Heart right ventricle (tissue), 16 donors: ENCODE results near the gene CYP24A1. TPM values are rescaled to one million over a fixed set of nuclear protein-coding genes. Genes with fewer than 3 reads are reported as not detected.

Experiments used
- ATAC-seq, 8 donors: fragments of 200-7000 bp; cut with Tn5 transposase; one replicate each; pipeline ENCODE4 v1.9.1; 2020; ENCODE audit warnings: mild to moderate bottlenecking in 8 of 8, moderate library complexity in 8 of 8, moderate number of reproducible peaks in 1 of 8
- DNase-seq, 2 donors: peaks; one replicate each; pipeline ENCODE4 v3.0.0-alpha.2; 2020
- H3K27ac ChIP-seq, 10 donors: fragments of 200-600 bp; sonication (generic) in 2 of 10; one replicate each; pipeline versions ENCODE4 v1.5.0 to v1.8.0; 2020 to 2022; ENCODE audit warnings: mild to moderate bottlenecking in 3 of 10
- H3K27me3 ChIP-seq, 7 donors: fragments of 200-600 bp; one replicate each; pipeline ENCODE4 v1.8.0; 2021 to 2022; ENCODE audit warnings: mild to moderate bottlenecking in 2 of 7
- H3K36me3 ChIP-seq, 9 donors: fragments of 200-600 bp; sonication (generic) in 1 of 9; one replicate each; pipeline versions ENCODE4 v1.5.0 to v1.8.0; 2020 to 2022; ENCODE audit warnings: mild to moderate bottlenecking in 2 of 9
- H3K4me1 ChIP-seq, 9 donors: fragments of 200-600 bp; sonication (generic) in 1 of 9; one replicate each; pipeline versions ENCODE4 v1.5.0 to v1.8.0; 2020 to 2022; ENCODE audit warnings: mild to moderate bottlenecking in 4 of 9
- H3K4me3 ChIP-seq, 10 donors: fragments of 200-600 bp; sonication (generic) in 2 of 10; one replicate each; pipeline versions ENCODE4 v1.5.0 to v1.8.0; 2020 to 2022; ENCODE audit warnings: mild to moderate bottlenecking in 7 of 10, moderate library complexity in 2 of 10
- H3K9me3 ChIP-seq, 11 donors: fragments of 200-600 bp in 10 of 11; sonication (generic) in 2 of 11; one replicate each; pipeline versions ENCODE4 v1.5.0 to v1.8.0; 2013 to 2022; ENCODE audit warnings: mild to moderate bottlenecking in 2 of 11, control low read depth in 1 of 11, moderate library complexity in 1 of 11
- WGBS, 2 donors: extraction: QIAGEN DNeasy Blood & Tissue Kit; methylation state at CpG; one replicate each; pipeline ENCODE4 v1.1.7; 2013; ENCODE audit warnings: inconsistent platforms in 1 of 2; 5-methylcytosine and 5-hydroxymethylcytosine counted together
- intact Hi-C, 10 donors: fragments of 100-400 bp; cut with DNase I; formaldehyde crosslinking; loops; one replicate each; pipeline versions ENCODE4 v1.11.1 to v1.14.2; 2022
- polyA plus RNA-seq, 2 donors: library from polyadenylated mRNA; stranded (reverse); fragments of 200-250 nt; gene quantifications; one replicate each; pipeline ENCODE4 v1.2.3, GENCODE V29; 2013
- total RNA-seq, 10 donors: library from RNA; stranded (reverse); fragmentation: NEBNext Ultra II Directional in 3 of 10; extraction: Animal tissue kit (Norgen Biotek cat#: 25700) in 3 of 10; gene quantifications; one replicate each; pipeline versions ENCODE4 v1.2.1 to v1.2.4, GENCODE V29; 2021 to 2023
- TF ChIP-seq, protein P1 (sequence below), 9 donors: fragments of 200-600 bp; sonication (generic) in 2 of 9; IDR thresholded peaks; one replicate each; pipeline versions ENCODE4 v1.5.0 to v1.8.0; 2021 to 2022; ENCODE audit warnings: antibody characterized with exemption in 9 of 9, mild to moderate bottlenecking in 5 of 9, moderate library complexity in 1 of 9
- donor health status: Arrhythmogenic right ventricular cardiomyopathy.
- donor health status: ischemic (EF 13 %, LVEDD 7.1; RV severe dilation, severe dysfunction).
- donor health status: healthy with polysubstance abuse.
- donor health status: DM: no; HTN: yes; CAD: no.
- donor health status: DM: no; HTN: no; CAD: no.
- donor health status: ischemic (EF 25% LVEDD 6.9; RV normal size, moderate dysfunction).
- donor health status: ischemic (EF 25% LVEDD 5.7; RV mildly dilated, moderate dysfunction).
- donor health status: healthy.
- donor health status: DM: yes; HTN: yes; CAD: no.
- donor health status: Ischemic cardiomyopathy.
- donor health status: ischemic (EF 35%, LVEDD 5.7; RV mildly dilated, moderate dysfunction).
- donor health status: nonischemic (EF 11% LVEDD 7.7; RV severe dilation, severe dysfunction).
- donor health status: DM: yes; HTN: yes; CAD: no.
- donor health status: PGD.
- donor health status: ischemic (EF 29% LVEDD 5.4; RV normal size, mild dysfunction).
- donor health status: nonischemic (EF 23%, LVEDD 6.1; RV moderate dilation, normal function).

CYP24A1 gene
- total and polyA plus RNA-seq, 12 donors: not detected

DNA sequence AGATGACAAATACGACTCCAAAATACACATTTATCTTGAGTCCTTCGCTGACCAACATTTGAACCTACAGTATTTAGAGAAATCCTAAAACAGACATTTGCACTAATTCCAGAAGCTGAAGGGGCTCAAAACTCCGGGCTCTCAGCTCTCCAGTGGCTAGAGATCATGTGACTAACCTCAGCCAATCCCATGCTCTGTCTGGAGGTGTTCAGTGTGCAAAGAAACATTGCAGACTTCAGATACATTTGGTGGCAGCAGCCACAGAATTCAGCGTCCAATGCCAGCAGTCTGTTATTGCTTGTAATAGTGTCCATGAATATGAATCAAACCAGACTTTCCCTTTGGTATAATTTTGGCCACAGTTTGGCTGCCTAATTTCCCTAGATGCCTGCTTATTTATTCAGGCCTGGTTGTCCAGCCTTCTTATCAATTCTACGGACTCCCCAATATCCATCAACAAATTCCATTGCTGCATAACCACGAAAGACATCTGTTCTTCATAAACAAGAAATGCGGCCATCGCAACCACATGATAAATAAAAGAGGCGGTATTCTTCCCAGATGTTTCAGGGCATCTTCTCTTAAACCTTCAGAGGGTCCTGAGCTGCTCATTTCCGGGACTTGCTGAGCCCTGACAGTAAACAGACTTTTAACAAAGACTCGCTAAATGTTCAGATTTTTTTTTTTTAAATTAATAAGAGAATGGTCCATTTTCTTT is 14.5 kb upstream of the CYP24A1 start:
- no peaks in the 10 kb centered on the region for H3K36me3 ChIP-seq
- intact Hi-C loops: no loop called here
- no peak overlapping the region for H3K27ac ChIP-seq
- no peaks in the 10 kb centered on the region for H3K4me1 ChIP-seq
- 81 to 84% methylated on average over 11 of the region's 11 CpGs for WGBS, 2 donors
- ATAC-seq: no peak
- no peaks in the 10 kb centered on the region for H3K9me3 ChIP-seq
- DNase-seq: no peak
- no peak overlapping the region for H3K4me3 ChIP-seq
- H3K27me3 ChIP-seq: peaks cover 0 to 31% (median 23%) of the 10 kb centered on the region in 7 donors
- TF ChIP-seq, protein P1, sequence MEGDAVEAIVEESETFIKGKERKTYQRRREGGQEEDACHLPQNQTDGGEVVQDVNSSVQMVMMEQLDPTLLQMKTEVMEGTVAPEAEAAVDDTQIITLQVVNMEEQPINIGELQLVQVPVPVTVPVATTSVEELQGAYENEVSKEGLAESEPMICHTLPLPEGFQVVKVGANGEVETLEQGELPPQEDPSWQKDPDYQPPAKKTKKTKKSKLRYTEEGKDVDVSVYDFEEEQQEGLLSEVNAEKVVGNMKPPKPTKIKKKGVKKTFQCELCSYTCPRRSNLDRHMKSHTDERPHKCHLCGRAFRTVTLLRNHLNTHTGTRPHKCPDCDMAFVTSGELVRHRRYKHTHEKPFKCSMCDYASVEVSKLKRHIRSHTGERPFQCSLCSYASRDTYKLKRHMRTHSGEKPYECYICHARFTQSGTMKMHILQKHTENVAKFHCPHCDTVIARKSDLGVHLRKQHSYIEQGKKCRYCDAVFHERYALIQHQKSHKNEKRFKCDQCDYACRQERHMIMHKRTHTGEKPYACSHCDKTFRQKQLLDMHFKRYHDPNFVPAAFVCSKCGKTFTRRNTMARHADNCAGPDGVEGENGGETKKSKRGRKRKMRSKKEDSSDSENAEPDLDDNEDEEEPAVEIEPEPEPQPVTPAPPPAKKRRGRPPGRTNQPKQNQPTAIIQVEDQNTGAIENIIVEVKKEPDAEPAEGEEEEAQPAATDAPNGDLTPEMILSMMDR (IDR thresholded peaks at IDR 0.05): no peak

DNA sequence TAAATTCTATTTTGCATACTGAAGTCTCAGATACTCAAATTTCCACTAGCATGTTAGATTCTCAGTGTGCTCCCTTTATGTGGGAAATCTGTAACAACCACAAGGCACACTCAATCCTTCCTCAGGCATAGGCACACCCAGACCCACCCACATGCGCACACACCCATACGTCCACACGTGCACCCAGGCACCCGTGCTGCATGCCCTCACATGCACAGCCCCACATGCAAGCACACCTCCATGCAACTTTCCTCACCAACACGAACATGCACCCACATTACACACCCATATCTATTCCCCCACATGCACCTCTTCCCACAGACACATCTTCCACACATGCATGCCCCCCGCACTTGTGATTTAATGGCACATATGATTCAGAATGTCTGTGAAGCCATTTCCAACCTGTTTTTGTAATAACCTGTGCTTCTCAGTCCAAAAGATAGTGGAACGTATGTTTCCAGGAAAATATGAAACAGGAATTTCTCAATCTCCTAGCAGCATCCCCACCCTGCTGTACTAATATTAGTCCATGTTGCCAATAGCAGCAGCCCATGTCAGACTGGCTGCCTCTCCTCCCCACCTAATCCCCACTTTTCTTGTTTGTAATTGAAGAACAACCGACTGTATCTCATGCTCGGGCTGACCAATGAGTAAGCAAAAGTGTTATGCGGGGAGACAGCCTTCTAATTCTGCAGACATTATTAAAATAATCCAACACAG is 11.3 kb upstream of the CYP24A1 start:
- peaks cover 0 to 48% (median 35%) of the 10 kb centered on the region in 7 donors for H3K27me3 ChIP-seq
- no peak for DNase-seq

DNA sequence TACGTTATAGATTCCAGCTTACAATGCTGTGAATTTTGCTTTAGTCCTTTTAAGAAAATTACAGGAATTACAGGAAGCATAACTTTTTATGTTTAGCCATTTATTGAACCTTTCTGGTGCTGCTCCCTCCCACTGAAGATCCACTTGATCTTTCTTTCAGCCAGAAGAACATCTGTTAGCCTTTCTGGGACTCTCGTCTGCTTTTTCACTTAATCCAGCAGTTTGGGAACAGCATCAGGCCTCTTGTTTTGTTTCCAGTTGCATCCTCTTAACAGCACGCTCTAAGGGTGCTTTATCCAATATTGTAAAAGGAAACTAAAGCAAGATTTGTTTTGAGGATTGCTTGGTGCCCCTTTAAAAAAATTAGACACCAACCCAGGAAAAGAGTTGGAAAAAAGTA is 10.3 kb upstream of the CYP24A1 start:
- intact Hi-C loops: no loop called here
- ATAC-seq (no peak), DNase-seq (no peak)
- H3K36me3 ChIP-seq: no peaks in the 10 kb centered on the region
- peaks cover 0 to 58% (median 35%) of the 10 kb centered on the region in 7 donors for H3K27me3 ChIP-seq
- 31 to 44% methylated on average over 3 of the region's 3 CpGs for WGBS, 2 donors
- no peak overlapping the region for H3K4me3 ChIP-seq
- no peaks in the 10 kb centered on the region for H3K9me3 ChIP-seq
- H3K4me1 ChIP-seq: no peaks in the 10 kb centered on the region
- TF ChIP-seq, protein P1 (IDR thresholded peaks at IDR 0.05): no peak
- no peak overlapping the region for H3K27ac ChIP-seq

More for the DNA sequence above, 11.3 kb upstream of the CYP24A1 start:
- TF ChIP-seq, protein P1 (IDR thresholded peaks at IDR 0.05): no peak
- Histone ChIP-seq H3K9me3 (no peaks in the 10 kb centered on the region), H3K36me3 (no peaks in the 10 kb centered on the region), H3K27ac (no peak overlapping the region), H3K4me1 (no peaks in the 10 kb centered on the region), H3K4me3 (no peak overlapping the region)
- 81 to 87% methylated on average over 10 of the region's 10 CpGs for WGBS, 2 donors
- intact Hi-C loops: no loop called here
- no peak for ATAC-seq

DNA sequence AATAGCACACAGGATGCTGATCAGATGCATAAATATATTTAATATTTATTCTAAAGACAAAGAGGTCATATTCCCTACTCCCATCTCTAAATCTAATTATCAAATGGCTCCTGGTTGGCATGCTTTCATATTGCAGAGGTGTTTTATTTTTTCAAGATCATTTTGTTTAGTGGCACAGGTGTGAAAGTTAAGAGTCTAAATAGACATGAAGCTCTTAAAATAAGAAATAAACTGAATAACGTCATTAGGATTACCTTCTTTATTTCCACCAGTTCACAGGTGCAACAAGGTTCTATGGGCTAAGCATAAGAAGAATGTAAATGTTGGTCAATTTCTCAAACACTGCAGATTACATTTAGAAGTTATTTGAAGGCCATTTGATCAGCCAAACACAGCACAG is 7.1 kb upstream of the CYP24A1 start:
- no peak overlapping the region for H3K27ac ChIP-seq
- no peak overlapping the region for H3K4me3 ChIP-seq
- H3K36me3 ChIP-seq: no peaks in the 10 kb centered on the region
- ATAC-seq (no peak), DNase-seq (no peak)
- TF ChIP-seq, protein P1 (IDR thresholded peaks at IDR 0.05): no peak
- H3K4me1 ChIP-seq: no peaks in the 10 kb centered on the region
- intact Hi-C loops: no loop called here
- H3K9me3 ChIP-seq: no peaks in the 10 kb centered on the region
- 93 to 95% methylated on average over 1 of the region's 1 CpG for WGBS, 2 donors
- peaks cover 0 to 75% (median 52%) of the 10 kb centered on the region in 7 donors for H3K27me3 ChIP-seq
